Left cardiac atrium (tissue), 4 donors: Measurements from ENCODE around the gene NFAM1. TPM values are rescaled to one million over a fixed set of nuclear protein-coding genes. Genes with fewer than 3 reads are reported as not detected.
A peak's percentile ranks its signal among the peaks of the same experiment; 100 is the strongest.

Experiments
- ATAC-seq, 2 donors: fragments of 200-7000 bp; cut with Tn5 transposase; one replicate each; pipeline ENCODE4 v1.9.1; 2020; ENCODE audit warnings: mild to moderate bottlenecking in 2 of 2, moderate library complexity in 2 of 2
- DNase-seq: peaks from one replicate; pipeline ENCODE4 v3.0.0-alpha.2; 2020
- intact Hi-C, 2 donors: fragments of 100-400 bp; cut with DNase I; formaldehyde crosslinking; loops; one replicate each; pipeline versions ENCODE4 v1.14.1 to v1.15.1; 2022 to 2023
- total RNA-seq, 2 donors: library from RNA; stranded (reverse); fragmentation: NEBNext Ultra II Directional; extraction: Animal tissue kit (Norgen Biotek cat#: 25700); gene quantifications; one replicate each; pipeline ENCODE4 v1.2.1, GENCODE V29; 2021
- donor health status: DM: no; HTN: yes; CAD: no.
- donor health status: DM: no; HTN: yes; CAD: no; lungs with severe emphysema.
- donor health status: DM: yes; HTN: yes; CAD: no.
- donor health status: Dilated cardiomyopathy.

The NFAM1 gene
- total RNA-seq, 2 donors from 2014 or later, result 2.6 to 5.1 TPM

DNA sequence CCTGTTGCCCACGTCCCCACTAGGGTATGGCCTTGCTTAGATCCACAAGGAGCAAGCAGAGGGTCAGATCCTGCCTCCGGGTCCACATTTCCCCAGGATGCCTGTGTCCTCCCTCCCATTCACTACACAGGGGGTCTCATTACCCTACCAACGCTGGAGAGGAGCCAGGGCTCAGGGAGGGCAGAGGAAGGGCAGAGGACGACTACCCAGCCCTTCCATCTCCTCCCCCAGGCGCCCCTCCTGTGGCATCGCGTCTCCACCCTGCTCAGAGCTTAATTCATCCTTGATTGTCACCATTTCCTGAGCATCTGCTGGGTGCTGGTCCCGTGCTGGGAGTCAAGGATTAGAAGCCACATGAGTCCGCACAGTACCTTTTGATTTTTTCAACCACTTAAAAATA is 5.0 kb downstream of the NFAM1 start:
- DNase-seq, result no peak
- no peak for ATAC-seq
- intact Hi-C loops, result no loop called here

DNA sequence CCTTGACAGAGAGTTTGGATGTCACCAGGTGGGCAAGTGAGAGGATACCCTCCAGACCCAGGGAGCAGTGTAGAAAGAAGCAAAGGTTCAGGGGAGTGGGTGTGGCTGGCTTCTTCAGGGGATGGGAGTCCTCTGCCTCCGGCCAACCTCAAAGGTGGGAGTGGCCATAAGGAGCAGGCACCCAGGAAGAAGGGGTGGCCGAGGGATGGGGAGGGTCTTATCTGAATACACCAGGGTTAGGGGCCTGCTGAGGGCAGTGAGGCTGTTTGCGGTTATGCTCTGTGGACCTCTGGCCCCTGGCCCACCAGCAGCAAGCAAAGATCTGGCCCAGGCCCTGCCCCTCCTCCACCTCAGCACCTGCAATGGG is 6.2 kb downstream of the NFAM1 start:
- ATAC-seq, result no peak
- intact Hi-C loops, result no loop called here
- no peak for DNase-seq

DNA sequence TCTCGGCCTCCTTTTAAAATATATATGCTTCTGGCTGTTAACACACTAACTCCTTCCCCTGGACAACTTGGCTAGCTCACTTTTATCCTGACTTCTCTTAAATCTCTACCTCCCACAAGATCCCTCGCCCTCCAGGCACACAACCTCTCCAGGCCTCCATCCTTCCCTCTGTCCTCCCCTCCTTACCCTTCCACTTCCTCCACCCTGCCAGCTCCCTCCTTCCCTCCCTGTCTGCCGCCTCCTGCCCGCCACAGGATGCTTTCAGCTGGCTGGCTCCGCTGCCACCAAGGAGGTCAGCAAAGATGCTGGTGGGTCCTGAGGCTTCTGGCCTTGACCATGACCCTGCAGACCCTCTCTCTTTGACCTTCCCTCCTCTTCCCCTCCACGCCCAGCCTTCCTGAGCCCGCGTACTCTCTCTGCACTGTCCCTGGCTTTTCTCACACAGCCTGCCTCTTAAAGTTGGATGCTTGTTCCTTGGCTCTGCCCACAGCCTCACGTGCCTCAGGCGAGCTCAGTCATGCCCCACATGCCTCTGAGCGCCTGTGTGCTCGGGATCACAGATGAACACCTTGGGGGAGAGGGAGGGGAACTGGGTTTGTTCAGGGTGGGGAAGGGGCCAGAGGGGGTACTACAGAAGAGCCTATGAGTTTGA is 6.7 kb downstream of the NFAM1 start:
- DNase-seq (no peak), ATAC-seq (no peak)
- intact Hi-C loops, result no loop called here

DNA sequence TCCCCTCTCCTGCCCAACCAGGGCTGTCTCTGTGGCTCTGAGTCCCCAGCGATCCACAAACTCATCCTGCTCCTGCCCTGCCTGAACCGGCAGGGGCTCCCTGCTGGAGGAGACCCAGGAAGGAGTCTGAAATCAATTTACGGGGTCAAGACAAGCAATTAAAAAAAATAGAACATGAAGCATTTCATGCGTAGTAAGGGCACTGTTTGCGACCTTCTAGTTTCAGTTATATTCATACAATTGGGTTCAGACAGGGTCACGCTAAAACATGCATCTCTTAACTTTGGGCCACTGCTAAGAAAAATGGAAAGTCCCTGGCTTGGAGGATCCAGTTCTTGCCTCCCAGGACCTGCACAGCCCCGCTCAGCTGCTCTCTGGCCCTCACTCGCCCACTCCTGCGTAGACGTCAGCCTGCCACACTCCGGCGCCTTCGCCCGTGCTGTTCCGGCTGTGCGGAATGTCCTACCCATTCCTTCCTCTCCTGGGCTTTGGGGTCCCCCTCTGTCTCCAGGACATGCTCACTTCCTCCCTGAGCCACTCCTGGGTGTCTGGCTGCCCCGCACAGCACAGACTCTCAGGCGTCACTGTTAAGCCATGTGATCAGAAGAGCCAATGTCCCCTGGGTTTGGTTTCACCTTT is 12.8 kb downstream of the NFAM1 start:
- ATAC-seq, result peak; percentile 14 to 47
- intact Hi-C loops, result no loop called here
- DNase-seq, result no peak

DNA sequence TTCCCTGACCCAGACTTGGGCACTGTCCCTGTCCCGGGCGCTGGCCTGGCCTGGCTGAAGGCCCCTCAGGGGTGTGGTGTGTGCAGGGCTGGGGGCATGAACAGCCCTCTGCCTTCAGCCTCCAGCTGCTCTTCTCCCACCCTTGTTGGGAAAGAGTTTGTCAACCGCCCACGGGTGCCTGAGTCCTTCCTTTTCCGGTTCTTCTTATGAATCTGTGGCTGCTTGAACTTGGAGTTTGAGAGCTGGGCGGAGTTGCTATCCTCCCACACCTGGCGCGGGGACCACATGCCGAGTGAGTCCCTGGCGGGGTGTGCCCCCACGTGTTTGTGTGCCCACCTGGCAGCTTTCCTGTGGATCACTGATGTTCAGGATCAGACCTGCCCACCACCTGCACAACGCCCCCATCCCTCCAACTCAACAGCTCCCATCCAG is 13.4 kb downstream of the NFAM1 start:
- intact Hi-C loops, result no loop called here
- DNase-seq (no peak), ATAC-seq (no peak)

DNA sequence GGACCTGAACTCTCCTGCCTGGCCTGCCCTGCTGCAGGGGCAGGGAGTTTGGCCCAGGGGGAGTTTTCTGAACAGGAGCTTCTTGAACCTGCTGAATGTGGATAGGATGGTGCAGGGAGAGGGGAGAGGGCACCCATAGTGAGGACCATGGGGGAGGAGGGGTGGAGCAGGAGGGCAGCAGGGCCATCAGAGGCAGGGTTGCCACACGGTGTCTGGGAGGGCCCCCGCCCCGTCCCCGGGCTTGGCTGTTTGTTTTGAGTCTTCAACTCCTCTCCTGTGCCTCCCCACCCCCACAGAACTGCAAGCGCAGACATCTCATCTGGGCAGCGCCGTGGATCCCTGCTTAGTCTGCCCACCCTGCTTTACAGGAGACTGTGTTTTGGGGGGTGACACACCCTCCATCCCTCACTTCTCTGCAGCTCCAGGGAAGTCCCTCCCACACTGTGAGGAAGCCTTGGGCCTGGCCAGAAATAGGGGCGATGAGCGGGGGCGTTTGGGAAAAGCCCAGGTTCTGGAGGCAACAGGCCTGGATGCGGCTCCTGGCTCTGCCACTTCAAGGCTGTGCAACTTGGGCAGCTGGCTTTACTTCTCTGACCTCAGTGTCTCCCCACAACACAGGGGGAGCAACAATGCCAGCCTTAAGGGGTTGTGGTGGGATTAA is 14.4 kb downstream of the NFAM1 start:
- intact Hi-C loops, result no loop called here
- DNase-seq (no peak), ATAC-seq (no peak)

DNA sequence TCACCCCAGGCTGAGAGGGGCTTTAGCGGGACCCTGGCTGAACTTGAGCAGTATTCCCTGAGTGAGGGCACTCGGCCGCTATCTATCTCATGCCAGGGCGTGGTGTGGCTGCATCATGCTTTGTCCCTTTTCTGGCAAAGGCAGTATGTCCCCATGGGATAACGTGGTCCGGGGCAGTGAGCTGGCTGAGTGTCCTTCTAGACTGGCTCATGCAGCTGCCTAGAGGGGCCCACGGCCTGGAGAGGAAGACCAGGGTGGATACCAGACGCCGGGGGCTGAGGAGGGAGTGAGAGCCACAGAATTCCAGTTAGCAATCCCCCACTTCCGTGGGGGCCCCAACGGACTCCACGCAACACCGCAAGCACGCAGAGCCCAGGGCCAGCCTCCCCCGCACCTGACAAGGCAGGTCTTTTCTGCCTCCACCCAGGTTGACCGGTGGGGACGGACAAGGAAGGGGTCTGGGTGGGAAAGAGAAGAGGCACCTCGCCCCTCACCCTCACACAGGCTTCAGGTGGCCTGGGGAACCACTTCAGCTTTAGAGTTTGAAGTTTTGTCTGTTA is 15.5 kb downstream of the NFAM1 start:
- intact Hi-C loops, result no loop called here
- DNase-seq (no peak), ATAC-seq (no peak)

DNA sequence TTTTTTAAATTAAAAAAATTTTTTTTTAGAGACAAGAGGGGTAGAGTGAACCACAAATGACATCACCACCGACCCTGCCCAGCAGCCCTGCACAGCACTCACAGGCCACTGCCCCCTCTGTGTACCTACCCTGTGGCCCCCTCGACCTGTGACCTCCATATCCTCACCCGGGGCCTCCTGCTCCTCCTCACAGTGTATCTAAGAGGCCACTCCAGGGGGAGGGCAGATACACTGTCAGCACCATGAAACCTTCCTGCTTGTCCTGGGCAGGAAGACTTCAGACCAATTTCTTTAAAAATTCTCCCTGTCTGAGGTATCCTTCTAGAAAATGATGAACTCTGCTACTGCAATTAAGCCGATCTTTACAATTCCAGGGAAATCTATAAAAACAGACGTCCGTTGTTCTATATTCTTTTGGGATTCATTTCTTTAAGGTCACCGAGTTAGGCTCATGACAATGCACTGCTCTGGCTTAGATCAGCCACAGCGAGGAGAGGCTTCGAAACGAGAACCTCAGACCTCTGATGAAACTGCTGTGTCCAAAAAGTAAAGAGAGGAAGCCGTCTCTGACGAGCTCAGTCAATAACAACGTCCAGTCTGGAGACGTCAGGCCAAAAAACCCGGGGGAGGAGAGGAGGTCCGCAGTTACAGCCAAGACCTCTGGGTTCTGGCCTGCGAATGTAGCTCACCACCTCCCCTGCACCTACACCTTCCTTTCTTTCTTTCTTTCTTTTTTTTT is 17.5 kb downstream of the NFAM1 start:
- ATAC-seq (no peak), DNase-seq (no peak)
- intact Hi-C loops, result no loop called here

DNA sequence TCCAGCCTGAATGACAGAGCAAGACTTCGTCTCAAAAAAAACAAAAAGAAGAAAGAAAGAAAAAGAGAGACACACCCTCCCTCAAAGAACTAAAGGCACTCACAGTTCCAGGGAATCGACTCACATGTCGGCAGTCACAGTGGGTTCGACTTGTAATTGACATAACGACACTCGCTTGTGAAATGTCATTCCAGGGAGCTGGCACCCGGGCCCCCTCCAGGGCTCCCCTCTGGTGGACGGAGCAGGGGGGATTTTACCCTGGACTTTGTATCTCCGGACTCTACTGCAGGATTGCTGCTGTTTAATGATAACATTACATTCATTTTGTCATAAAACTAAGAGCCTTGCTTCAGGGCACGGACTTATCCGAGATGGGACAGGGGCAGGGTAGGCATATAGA is 18.2 kb downstream of the NFAM1 start:
- ATAC-seq, result no peak
- intact Hi-C loops, result no loop called here
- DNase-seq, result no peak

DNA sequence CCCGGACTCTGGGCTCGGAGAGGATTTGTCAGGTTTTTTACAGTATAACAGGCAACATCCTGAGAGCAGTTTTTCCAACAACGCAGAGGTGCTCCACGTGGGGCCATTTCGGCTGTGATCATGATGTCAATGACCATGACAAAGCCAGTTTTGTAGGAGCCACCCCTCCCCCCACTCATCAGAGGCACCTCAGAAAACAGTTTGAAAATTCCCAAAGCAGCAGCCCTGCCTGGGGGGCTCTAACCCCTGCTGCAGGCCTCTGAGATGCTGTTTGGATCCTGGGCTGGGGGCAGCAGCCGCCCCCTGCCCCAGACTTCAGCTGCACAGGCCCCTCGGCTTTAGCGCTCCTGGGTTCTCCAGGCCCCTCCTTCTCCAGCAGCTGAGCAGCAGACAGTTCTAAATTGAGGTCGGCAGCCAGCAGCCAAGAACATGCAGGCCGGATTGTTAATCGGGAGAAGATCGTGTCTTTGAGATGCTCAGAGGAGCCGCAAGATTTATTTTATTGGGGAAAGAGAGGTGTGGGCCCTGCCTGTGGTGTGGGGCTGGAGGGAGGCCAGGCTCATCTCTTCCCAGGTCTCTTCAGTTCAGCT is 19.4 kb downstream of the NFAM1 start:
- intact Hi-C loops, result no loop called here
- DNase-seq, result no peak
- ATAC-seq, result no peak

DNA sequence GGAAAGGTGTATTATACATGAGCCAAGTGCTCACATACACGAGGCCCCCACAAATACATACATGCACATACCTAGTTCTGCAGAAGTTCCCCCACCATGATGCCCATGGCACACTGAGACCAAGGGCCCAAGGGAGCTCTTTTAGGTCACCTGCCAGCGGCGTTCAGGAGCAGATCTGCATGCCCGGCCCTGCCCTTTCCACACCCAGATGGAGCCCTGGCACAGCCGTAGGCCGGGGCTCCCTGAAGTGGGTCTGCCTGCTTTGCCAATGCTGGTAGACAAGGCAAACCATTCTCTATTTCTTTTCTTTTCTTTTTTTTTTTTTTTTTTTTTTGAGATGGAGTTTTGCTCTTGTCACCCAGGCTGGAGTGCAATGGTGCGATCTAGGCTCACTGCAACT is 21.5 kb downstream of the NFAM1 start:
- ATAC-seq, result no peak
- DNase-seq, result no peak
- intact Hi-C loops, result no loop called here

DNA sequence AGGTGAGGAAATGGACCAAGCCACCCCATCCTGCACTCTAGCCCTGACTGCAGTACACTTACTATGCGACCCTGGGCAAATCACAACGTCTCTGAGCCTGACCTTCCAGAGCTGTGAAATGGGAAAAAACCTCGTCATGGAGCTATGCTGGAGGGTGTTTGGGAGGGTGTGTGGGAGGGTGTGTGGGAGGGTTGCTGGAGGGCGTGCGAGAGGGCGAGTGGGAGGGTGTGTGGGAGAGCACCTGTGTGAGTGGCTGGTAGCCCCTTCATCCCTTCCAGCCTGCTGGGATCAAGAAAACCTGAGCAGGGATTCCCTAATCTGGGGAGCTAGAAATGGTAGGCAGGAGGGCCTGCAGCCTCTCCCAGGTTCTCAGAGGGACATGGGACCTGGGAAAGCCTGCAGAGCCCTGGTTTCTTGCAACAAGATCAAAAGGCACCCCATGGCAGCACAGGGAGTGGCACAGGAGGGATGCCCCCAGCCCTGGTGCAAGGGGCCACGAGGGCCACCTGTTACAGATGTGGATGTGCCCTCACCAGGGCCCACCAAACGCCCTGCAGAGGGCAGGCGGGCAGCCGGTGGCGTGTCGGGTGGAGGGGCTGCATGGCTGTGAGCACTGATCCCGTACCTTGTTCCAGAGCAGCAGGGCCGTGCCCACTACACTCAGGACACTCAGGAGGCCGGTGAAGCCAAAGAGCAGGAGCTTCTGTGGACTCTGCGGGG is 23.2 kb downstream of the NFAM1 start:
- DNase-seq (no peak), ATAC-seq (no peak)
- intact Hi-C loops, result no loop called here

DNA sequence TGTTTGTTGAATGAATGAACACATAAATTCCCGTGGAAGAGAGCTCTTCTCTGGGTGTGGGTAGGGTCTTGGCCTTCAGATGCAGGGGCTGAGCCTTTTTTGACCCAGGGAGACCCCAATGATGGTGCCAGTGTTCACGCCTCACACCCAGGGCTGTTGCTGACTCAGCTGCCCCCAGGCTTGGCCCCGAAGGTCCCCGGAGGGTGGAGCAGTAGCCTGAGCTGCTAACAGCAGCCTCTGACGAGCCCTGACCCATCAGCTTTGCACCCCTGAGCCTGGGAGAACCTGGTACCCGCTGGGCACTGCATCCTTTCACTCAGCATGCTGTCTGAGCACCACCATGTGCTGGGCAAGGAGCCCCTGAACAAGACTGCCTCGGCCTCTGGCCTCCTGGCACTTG is 23.9 kb downstream of the NFAM1 start:
- DNase-seq (no peak), ATAC-seq (no peak)
- intact Hi-C loops, result no loop called here

DNA sequence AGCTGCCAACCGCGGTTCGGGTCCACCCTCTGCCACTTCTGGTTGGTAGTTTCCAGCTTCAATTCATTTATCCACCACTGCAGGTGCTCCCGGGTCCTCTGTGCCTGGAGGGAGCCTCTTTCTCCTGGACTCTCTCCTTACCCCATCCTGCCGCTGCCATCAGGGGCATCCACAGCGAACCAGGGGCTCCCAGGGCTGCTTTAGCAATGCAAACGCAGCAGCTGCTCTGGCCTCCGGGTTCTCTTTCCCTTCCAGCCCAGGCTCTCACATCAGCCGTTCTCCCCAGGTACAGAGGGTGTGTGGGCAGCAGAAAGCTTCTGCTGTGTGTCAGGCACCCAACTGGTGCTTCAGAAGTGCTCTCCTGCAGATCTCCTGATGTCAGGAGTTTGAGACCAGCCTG is 27.9 kb downstream of the NFAM1 start:
- intact Hi-C loops, result no loop called here
- DNase-seq (no peak), ATAC-seq (no peak)

DNA sequence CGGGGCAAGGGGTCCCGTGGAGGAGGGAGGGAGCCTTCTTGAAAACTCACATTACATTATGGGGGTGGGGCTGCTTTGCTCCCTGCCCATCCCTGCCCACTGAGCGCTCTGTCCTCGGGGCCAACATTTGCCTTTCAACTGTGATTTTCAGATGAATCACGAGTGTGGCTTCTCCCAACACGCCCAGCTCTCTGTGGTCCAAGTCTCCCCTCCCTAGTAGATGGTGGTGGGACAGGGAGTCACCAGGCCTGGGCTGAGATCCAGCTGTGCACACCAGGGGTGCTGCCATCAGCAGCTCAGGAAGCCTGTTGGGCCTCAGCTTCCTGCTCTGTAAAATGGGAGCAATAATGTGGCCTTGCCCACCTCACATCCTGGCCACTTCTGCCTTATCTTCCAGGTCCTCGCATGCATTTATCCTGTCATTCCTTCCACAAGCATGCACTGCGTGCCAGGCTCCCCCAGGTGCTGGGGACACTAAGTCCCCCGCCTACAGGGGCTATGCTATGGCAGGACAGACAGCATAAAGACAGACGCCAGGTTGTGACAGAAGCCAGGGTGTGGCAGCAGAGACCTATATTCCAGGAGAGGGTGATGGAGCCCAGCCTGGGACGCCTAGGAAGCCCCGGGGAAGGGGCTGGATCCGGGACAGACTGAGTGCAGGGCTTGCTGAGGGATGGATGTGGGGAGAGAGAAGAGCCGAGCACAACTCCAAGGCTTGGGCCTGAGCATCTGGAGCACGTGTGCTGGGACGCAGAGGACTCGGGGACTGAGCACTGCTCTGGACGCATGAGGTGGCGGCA is 30.5 kb downstream of the NFAM1 start:
- DNase-seq, result no peak
- ATAC-seq, result no peak
- intact Hi-C loops, result no loop called here

DNA sequence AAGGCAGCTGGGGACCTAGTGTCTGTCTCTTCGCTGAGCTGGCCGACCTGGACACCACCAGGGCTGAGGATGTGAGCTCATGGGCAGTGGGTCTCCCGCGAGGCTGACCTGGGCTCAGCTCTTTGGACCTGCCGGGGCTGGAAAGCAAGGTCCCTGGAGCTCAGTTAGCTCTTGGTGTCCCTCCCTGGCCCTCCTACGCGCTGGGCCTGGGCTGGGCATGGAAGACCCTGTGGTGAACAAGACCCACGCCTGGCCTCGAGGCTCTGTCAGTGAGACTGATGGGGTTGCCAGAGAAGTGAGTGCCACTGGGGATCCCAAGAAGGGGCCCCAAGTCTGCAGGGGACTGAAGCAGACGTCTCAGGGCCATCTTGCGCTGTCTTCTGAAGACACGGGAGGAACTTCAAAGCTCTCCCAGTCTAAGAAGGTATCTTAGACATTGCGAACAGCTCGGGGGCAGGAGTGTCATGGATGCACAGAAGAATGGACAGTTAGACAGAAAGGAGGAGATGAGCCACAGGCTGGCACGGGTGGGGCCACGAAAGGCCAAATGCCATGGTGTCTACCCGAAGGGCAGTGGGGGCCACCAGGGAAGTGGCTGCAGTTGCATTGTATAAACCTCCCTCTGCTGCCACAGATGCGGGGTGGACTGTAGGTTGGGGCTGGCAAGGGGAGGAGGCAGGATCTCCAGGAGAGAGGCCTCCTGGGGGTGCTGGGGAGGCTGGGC is 31.2 kb downstream of the NFAM1 start:
- ATAC-seq (no peak), DNase-seq (no peak)
- intact Hi-C loops, result no loop called here
